ENCODE results near the gene SPAG16.

DNA sequence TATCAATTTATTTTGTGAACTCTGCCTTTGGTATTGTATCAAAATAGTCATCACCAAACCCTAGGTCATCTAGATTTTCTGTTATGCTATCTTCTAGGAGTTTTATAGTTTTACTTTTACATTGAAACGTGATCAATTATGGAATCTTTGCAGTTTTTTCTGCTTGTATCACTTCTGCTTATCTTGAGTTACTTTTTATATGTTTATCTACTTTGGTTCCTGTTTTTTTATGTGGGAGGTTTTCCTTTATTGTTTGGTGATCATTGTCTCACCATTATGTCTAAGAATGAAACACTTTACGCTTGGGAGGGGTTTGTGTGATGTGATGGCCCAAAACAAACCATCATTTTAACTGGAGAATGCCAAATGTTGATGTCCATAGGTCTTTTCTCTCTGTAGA lies 261.2 kb downstream of the SPAG16 start:
- TF ChIP-seq, protein P1, sequence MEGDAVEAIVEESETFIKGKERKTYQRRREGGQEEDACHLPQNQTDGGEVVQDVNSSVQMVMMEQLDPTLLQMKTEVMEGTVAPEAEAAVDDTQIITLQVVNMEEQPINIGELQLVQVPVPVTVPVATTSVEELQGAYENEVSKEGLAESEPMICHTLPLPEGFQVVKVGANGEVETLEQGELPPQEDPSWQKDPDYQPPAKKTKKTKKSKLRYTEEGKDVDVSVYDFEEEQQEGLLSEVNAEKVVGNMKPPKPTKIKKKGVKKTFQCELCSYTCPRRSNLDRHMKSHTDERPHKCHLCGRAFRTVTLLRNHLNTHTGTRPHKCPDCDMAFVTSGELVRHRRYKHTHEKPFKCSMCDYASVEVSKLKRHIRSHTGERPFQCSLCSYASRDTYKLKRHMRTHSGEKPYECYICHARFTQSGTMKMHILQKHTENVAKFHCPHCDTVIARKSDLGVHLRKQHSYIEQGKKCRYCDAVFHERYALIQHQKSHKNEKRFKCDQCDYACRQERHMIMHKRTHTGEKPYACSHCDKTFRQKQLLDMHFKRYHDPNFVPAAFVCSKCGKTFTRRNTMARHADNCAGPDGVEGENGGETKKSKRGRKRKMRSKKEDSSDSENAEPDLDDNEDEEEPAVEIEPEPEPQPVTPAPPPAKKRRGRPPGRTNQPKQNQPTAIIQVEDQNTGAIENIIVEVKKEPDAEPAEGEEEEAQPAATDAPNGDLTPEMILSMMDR (IDR thresholded peaks at IDR 0.05) = no peak
- TF ChIP-seq POLR2A (IDR thresholded peaks at IDR 0.05) = no peak

Measured in testis (tissue), 2 donors.